Hypothalamus (tissue), 51 donors: ENCODE data around the gene CEP250.

Experiments
- DNase-seq, 51 donors: peaks; one replicate each; lab custom pipeline; 2025; lab: John Stamatoyannopoulos, UW

Gene CEP250

DNA sequence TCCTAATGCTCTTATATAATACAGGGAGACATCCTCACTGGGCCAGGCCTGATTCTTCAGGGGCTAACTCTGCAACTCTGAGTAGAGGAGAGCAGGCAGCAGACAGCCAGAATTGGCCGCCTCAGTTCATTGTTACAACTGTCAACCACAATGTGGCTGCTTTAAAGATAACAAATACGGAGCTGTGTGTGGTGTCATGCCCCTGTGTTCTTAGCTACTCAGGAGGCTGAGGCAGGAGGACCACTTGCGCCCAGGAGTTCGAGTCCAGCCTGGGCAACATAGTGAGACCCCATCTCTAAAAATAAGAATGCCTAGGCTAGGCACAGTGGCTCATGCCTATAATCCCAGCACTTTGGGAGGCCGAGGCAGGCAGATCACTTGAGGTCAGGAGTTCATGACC lies 34.3 kb downstream of the CEP250 start:
- no peak for DNase-seq

- DNase-seq, result peak in 3 of 51 donors; percentile 3 to 8 (median 5)
Measured at GRCh38 chr20:35490736-35491181, 35.4 kb downstream of the CEP250 start.

DNA sequence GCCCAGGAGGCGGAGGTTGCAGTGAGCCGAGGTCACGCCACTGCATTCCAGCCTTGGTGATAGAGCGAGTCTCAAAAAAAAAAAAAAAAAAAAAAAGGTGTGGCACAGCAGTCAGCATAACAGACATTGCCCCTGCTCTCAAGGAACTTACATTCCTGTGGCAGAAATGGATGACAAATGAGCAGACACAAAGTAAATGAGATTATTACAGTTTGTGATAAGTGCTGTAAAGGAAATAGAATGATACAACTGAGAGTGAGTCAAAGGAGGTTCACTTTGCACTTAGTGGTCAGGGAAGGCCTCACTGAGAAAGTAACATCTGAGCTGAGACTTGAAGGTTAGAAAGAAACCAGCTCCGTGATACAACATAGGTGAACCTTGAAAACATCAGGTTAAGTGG lies 36.4 kb downstream of the CEP250 start:
- no peak for DNase-seq

- no peak for DNase-seq
Measured at GRCh38 chr20:35492352-35492751, 37.0 kb downstream of the CEP250 start.

DNA sequence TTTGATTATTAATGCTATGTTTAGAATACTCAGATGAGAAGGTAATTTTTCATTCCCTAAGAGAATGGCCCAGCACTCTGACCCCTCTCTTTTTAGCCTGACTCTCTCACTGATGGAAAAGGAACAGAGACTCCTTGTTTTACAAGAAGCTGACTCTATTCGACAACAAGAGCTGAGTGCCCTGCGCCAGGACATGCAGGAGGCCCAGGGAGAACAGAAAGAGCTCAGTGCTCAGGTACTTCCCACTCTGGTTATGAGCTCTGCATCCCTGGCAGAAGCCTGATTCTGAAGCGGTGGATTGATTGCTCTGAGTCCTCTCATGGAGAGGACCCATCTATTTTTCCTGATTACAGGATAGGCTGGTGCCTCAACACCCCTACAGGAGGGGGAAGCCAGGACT lies 41.1 kb downstream of the CEP250 start:
- no peak for DNase-seq

- DNase-seq, result no peak
Measured at GRCh38 chr20:35497320-35497719, 41.9 kb downstream of the CEP250 start.

DNA sequence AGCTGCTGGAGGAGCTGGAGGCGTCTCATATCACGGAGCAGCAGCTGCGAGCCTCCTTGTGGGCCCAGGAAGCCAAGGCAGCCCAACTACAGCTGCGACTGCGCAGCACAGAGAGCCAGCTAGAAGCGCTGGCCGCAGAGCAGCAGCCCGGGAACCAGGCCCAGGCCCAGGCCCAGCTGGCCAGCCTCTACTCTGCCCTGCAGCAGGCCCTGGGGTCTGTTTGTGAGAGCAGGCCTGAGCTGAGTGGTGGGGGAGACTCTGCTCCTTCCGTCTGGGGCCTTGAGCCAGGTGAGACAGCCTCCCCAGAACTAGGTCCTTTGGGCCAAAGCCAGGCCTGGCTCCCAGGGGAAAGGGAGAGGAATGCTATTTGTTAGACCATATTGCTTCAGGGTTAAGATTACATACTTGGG lies 42.4 kb downstream of the CEP250 start:
- peak in 42 of 51 donors; percentile 10 to 84 (median 42) for DNase-seq

DNA sequence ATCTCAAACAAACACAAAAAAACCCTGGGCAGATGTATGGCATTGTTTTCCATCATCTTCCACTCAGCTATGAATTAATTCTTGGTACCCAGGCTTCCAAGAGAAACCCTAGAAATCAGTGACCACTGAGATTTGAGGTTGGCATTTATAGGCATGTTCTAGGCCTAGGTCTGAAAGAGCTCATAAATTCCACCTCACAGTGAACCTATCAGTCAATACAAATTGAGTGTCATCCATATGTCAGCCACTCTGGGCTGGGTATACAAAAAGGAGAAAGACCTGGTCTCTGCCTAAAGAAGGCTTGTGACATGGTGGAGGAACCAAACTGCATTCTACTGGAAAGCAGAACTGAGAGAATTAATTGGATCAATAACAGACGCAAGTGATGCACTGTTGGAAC lies 43.9 kb downstream of the CEP250 start:
- DNase-seq, result no peak

DNA sequence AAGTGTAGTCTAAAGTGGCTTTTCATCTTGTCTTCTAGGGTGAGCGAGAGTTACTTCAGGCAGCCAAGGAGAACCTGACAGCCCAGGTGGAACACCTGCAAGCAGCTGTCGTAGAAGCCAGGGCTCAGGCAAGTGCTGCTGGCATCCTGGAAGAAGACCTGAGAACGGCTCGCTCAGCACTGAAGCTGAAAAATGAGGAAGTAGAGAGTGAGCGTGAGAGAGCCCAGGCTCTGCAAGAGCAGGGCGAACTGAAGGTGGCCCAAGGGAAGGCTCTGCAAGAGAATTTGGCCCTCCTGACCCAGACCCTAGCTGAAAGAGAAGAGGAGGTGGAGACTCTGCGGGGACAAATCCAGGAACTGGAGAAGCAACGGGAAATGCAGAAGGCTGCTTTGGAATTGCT lies 47.0 kb downstream of the CEP250 start:
- no peak for DNase-seq

DNA sequence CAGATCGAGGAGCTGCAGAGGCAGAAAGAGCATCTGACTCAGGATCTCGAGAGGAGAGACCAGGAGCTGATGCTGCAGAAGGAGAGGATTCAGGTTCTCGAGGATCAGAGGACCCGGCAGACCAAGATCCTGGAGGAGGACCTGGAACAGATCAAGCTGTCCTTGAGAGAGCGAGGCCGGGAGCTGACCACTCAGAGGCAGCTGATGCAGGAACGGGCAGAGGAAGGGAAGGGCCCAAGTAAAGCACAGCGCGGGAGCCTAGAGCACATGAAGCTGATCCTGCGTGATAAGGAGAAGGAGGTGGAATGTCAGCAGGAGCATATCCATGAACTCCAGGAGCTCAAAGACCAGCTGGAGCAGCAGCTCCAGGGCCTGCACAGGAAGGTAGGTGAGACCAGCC lies 47.9 kb downstream of the CEP250 start:
- DNase-seq, result no peak

DNA sequence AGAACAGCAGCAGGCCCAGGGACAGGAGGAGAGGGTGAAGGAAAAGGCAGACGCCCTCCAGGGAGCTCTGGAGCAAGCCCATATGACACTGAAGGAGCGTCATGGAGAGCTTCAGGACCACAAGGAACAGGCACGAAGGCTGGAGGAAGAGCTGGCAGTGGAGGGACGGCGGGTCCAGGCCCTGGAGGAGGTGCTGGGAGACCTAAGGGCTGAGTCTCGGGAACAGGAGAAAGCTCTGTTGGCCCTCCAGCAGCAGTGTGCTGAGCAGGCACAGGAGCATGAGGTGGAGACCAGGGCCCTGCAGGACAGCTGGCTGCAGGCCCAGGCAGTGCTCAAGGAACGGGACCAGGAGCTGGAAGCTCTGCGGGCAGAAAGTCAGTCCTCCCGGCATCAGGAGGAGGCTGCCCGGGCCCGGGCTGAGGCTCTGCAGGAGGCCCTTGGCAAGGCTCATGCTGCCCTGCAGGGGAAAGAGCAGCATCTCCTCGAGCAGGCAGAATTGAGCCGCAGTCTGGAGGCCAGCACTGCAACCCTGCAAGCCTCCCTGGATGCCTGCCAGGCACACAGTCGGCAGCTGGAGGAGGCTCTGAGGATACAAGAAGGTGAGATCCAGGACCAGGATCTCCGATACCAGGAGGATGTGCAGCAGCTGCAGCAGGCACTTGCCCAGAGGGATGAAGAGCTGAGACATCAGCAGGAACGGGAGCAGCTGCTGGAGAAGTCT lies 48.6 kb downstream of the CEP250 start:
- DNase-seq, result peak in 18 of 51 donors; percentile 4 to 34 (median 18)

DNA sequence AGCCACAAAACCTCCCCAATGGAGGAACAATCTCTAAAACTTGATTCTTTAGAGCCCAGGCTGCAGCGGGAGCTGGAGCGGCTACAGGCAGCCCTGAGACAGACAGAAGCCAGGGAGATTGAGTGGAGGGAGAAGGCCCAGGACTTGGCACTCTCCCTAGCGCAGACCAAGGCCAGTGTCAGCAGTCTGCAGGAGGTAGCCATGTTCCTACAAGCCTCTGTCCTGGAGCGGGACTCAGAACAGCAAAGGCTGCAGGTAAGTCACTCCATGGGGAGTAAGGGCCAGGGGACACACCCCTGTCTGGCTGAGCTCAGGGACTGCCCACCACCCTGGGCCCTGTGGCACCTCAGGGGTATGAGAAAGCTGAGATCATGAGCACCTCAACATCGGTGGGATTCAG lies 49.4 kb downstream of the CEP250 start:
- no peak for DNase-seq

DNA sequence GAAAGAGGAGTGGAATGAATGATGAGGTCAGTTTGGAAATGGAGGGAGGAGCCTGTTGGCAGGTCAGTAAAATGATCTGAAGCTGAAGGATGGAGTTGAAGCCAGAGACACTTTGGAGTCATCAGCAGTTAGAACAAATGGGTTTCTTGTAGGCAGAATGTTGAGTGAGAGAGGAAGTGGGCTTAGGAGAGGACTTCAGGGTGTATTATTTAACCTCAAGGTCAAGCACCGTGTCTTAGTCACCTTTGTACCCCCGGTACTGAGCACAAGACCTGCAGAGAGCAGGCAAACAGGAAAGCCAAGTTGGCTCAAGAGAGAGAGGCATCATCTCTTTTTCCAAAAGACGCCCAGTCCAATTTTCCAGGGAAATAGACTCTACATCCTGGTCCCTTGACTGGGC lies 50.8 kb downstream of the CEP250 start:
- no peak for DNase-seq

GRCh38 chr20:35506872-35507638 lies 51.7 kb downstream of the CEP250 start:
- DNase-seq, result peak in 1 of 51 donors; percentile 24

GRCh38 chr20:35508493-35509218 lies 53.3 kb downstream of the CEP250 start:
- no peak for DNase-seq

DNA sequence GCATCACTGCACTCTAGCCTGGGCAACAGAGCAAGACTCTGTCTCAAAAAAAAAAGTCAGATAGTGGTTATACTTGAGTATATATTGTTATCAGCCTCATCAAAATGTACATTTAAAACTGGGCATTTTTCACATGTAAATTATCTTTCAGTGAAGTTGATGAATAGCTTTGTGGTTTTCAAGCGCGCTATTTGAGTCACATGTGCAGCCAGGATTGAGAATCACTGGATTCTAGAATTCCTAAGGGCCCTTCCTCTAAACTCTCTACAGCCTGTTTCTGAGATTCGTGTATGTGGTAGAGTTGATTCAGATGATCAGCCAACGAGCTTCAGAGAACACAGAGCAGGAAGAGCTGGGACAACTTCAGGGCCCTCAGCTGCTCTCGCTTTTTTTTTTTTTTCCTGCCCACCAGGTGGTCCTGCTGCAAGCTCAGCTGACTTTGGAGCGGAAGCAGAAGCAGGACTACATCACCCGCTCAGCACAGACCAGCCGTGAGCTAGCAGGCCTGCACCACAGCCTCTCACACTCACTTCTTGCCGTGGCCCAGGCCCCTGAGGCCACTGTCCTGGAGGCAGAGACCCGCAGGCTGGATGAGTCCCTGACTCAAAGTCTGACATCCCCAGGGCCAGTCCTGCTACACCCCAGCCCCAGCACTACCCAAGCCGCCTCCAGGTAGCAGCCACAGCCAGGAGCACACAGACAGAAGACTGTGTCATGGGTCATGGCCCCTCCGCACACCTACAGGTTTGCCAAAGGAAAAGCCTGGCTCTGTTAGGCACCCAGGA lies 55.7 kb downstream of the CEP250 start:
- DNase-seq, result no peak

DNA sequence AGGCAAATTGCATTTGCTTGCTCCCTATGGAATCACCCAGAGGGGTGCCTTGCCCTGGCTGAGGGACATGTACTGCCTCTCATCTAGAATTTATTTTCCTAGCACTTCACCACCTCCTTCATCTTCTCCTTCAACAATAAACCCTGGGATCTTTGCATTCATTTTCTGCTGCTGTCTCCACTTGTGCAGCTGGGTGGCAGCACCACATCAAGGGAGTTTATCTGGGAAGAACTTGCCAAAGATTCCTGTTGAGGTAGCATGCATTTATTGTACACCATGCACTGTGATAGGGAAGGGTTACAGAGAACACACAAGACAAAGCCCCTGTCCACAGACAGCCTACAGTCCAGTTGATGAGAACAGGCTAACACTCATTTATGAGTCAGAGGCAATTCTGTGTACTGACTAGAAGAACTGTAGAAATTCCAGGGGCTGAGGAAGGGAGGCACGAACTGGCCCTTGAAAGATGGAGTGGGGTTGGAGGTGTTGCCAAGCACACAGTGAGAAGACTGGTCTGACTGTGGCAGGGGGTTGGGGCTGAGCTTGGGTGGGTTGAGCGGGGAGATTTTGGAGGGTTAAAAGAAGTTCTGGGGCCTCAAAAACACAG lies 56.5 kb downstream of the CEP250 start:
- peak in 8 of 51 donors; percentile 4 to 54 (median 9) for DNase-seq

GRCh38 chr20:35514371-35514932 lies 59.1 kb downstream of the CEP250 start:
- no peak for DNase-seq

DNA sequence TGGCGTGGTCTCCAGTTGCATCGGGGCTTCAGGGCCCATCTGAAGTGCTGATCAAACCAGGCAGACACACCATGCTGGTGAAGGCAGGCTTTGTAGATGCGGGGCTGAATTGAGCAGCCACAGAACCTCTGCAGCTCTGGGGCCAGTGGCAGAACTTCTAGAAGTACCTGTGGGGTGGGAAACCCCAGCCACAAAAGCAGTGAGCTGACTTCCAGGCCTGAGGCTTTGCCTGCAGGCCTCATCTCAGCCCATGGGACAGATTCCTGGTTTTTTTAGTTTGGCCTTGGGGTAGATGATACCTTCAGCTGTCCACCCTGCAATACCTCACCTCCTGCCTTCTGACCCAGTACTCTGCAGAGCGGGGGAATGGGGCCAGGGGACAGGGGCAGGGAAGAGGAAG lies 59.9 kb downstream of the CEP250 start:
- DNase-seq, result no peak
